NB4 (cell line): ENCODE data around the gene NEU1.

Source experiments
- CTCF ChIP-seq: IDR thresholded peaks from one replicate; pipeline ENCODE4 v1.5.1; 2012; ENCODE audit warnings: low read depth, low read length
- POLR2A ChIP-seq: IDR thresholded peaks from 2 replicates; pipeline ENCODE4 v1.6.1; 2011; ENCODE audit warnings: mild to moderate bottlenecking; ENCODE audit not compliant: insufficient read length; ENCODE audit errors: extremely low read depth

- no peak for TF ChIP-seq POLR2A
- TF ChIP-seq CTCF = no peak
Observed at GRCh38 chr6:31901415-31901952, 38.9 kb upstream of the NEU1 start.
